Activated naive CD8-positive, alpha-beta T cell treated with anti-CD3 and anti-CD28 coated beads, Interleukin-2, amount 50 U/mL, for 24 hours (primary cell): ENCODE results near the gene SLX4IP.

Source experiments
- ATAC-seq: fragments of 150-1000 bp; cut with Tn5 transposase; one replicate; pipeline ENCODE4 v1.10.0; 2021
- DNase-seq: peaks from one replicate; pipeline ENCODE4 v3.0.0; 2021
- H3K27ac Mint-ChIP-seq: one replicate; pipeline ENCODE4 v1.8.0; 2021; ENCODE audit warnings: mild to moderate bottlenecking, mixed read lengths
- H3K27me3 Mint-ChIP-seq: one replicate; pipeline ENCODE4 v1.8.0; 2021; ENCODE audit warnings: mixed read lengths
- H3K36me3 Mint-ChIP-seq: one replicate; pipeline ENCODE4 v1.8.0; 2021; ENCODE audit warnings: low read depth, mixed read lengths
- H3K4me1 Mint-ChIP-seq: one replicate; pipeline ENCODE4 v1.8.0; 2021; ENCODE audit warnings: mixed read lengths
- H3K4me3 Mint-ChIP-seq: one replicate; pipeline ENCODE4 v1.8.0; 2021; ENCODE audit warnings: mild to moderate bottlenecking, moderate library complexity, mixed read lengths
- H3K9me3 Mint-ChIP-seq: one replicate; pipeline ENCODE4 v1.8.0; 2021; ENCODE audit warnings: mixed read lengths

Gene SLX4IP

GRCh38 chr20:10467681-10468339, 32.7 kb downstream of the SLX4IP start:
- Mint-ChIP-seq H3K27me3 (no peaks in the 10 kb centered on the region), H3K36me3 (peaks cover 11% of the 10 kb centered on the region), H3K9me3 (no peaks in the 10 kb centered on the region), H3K4me1 (peaks cover 12% of the 10 kb centered on the region), H3K4me3 (no peak overlapping the region), H3K27ac (no peak overlapping the region)
- DNase-seq = no peak
- ATAC-seq = no peak

DNA sequence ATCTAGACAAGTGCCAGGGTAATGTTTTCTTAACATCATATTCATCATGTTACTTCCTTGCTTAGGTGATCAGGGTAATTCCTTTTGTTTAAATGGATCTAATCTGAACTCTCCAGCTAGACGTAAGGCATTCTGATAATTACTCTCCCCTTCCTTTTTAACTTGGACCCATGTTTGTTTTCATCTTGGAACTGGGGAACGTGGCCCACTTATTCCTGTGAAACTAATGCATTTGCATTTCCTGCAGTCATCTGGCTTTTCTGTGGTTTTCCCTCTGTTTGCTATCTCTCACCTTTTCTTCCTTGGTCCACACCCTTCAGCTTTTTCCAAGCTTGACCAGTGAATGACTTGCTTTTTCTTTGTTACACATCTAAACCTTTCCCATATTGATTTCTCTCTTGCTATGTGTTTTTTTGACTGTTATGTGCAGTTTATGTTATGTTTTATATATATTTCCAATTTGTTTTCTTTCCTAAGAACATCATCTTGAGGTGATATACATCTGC, 33.3 kb downstream of the SLX4IP start:
- H3K36me3 Mint-ChIP-seq = peaks cover 11% of the 10 kb centered on the region
- H3K9me3 Mint-ChIP-seq = no peaks in the 10 kb centered on the region
- no peak overlapping the region for H3K27ac Mint-ChIP-seq
- H3K27me3 Mint-ChIP-seq = no peaks in the 10 kb centered on the region
- DNase-seq = no peak
- ATAC-seq = no peak
- H3K4me1 Mint-ChIP-seq = peaks cover 12% of the 10 kb centered on the region
- no peak overlapping the region for H3K4me3 Mint-ChIP-seq

DNA sequence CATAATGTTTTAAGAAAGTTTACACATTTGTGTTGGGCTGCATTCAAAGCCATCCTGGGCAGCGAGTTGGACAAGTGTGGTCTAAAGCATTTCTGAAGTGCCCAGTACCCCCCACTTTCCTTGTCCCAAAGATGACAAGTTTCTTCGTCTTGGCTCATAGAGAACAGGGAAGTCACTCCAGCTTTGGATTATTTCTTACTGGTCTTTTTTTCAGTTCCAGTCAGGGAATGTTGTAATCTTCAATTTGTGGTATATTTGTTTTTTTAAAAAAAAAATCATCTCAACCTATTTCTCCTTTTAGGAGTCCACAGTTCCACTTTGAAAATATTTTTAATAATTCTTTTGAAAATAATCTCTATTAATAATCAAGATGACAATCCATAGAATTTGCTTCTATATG, 34.0 kb downstream of the SLX4IP start:
- Mint-ChIP-seq H3K9me3 (no peaks in the 10 kb centered on the region), H3K4me3 (no peak overlapping the region), H3K27ac (no peak overlapping the region), H3K27me3 (no peaks in the 10 kb centered on the region), H3K36me3 (peaks cover 6% of the 10 kb centered on the region), H3K4me1 (peaks cover 13% of the 10 kb centered on the region)
- no peak for ATAC-seq
- no peak for DNase-seq

DNA sequence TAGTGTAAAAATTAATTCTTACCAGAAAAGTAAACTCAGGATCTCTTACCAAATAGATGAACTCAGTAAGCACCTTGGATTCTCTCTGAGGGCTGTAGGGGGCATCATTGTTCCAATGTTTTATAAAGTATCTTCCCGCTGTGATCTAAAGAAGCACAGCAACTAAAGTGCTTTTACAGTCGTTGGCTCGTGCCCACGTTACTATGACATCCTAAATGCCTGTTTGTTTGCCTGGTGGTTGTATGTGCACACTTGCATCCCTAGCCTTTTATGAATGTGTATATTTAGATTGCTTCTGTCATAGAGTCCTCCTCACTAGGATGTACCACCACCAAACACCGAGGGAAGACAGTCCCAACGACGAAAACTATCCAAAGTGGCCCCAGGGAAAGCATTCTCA, 34.5 kb downstream of the SLX4IP start:
- H3K36me3 Mint-ChIP-seq = peaks cover 6% of the 10 kb centered on the region
- no peak overlapping the region for H3K27ac Mint-ChIP-seq
- no peaks in the 10 kb centered on the region for H3K27me3 Mint-ChIP-seq
- no peak for DNase-seq
- no peak for ATAC-seq
- peaks cover 18% of the 10 kb centered on the region for H3K4me1 Mint-ChIP-seq
- H3K9me3 Mint-ChIP-seq = no peaks in the 10 kb centered on the region
- no peak overlapping the region for H3K4me3 Mint-ChIP-seq

GRCh38 chr20:10470276-10470675, 35.2 kb downstream of the SLX4IP start:
- DNase-seq (no peak), ATAC-seq (no peak)
- H3K36me3 Mint-ChIP-seq = peaks cover 6% of the 10 kb centered on the region
- no peak overlapping the region for H3K27ac Mint-ChIP-seq
- peaks cover 24% of the 10 kb centered on the region for H3K4me1 Mint-ChIP-seq
- no peaks in the 10 kb centered on the region for H3K9me3 Mint-ChIP-seq
- H3K4me3 Mint-ChIP-seq = no peak overlapping the region
- no peaks in the 10 kb centered on the region for H3K27me3 Mint-ChIP-seq

DNA sequence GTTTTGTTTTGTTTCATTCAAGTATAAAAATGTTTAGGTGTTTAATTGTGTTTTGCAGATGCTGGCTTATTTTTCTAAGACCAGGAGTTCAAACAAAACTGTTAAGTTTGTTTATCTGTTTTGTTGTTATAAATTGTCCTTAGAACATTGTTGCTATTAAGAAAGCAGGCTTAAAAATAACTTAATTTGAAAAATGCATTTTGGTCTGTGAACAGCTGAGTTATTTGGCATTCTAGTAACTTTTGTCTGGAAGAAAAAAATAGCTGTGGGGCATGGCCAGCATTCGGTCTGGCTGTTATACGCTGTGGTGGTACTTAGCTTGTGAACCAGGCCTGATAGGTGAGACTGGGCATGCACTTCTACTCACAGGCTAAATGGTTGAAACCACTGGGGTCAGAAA, 37.8 kb downstream of the SLX4IP start:
- Mint-ChIP-seq H3K27ac (no peak overlapping the region), H3K4me3 (no peak overlapping the region), H3K27me3 (no peaks in the 10 kb centered on the region), H3K36me3 (peaks cover 7% of the 10 kb centered on the region), H3K4me1 (peaks cover 38% of the 10 kb centered on the region), H3K9me3 (no peaks in the 10 kb centered on the region)
- DNase-seq (no peak), ATAC-seq (no peak)

- H3K4me3 Mint-ChIP-seq = no peak overlapping the region
- peaks cover 28% of the 10 kb centered on the region for H3K4me1 Mint-ChIP-seq
- H3K27ac Mint-ChIP-seq = no peak overlapping the region
- ATAC-seq = no peak
- peaks cover 7% of the 10 kb centered on the region for H3K36me3 Mint-ChIP-seq
- DNase-seq = no peak
- H3K27me3 Mint-ChIP-seq = no peaks in the 10 kb centered on the region
- no peaks in the 10 kb centered on the region for H3K9me3 Mint-ChIP-seq
Measured at GRCh38 chr20:10474606-10475184, 39.6 kb downstream of the SLX4IP start.

DNA sequence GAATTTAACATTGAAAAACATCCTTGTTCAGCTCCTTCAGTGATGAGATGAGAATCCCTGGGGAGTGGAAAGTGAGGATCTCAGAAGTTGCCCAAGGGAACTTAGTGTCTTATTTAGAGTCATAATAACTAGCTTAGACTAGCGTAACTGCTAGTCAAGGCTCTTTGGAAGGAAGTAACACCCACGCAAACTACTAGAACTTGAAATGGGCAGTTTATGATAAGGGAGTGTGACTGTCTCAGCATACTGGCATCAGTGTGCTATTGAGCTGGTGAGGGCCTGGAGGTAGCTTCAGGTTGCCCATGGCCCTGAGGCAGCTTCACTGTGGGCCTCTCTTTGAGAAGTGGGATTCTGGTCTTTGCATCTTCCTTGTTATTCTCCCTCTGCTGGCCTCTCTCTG, 40.1 kb downstream of the SLX4IP start:
- Mint-ChIP-seq H3K27me3 (no peaks in the 10 kb centered on the region), H3K4me1 (peaks cover 25% of the 10 kb centered on the region), H3K36me3 (peaks cover 5% of the 10 kb centered on the region), H3K9me3 (no peaks in the 10 kb centered on the region), H3K27ac (no peak overlapping the region), H3K4me3 (no peak overlapping the region)
- ATAC-seq (no peak), DNase-seq (no peak)

DNA sequence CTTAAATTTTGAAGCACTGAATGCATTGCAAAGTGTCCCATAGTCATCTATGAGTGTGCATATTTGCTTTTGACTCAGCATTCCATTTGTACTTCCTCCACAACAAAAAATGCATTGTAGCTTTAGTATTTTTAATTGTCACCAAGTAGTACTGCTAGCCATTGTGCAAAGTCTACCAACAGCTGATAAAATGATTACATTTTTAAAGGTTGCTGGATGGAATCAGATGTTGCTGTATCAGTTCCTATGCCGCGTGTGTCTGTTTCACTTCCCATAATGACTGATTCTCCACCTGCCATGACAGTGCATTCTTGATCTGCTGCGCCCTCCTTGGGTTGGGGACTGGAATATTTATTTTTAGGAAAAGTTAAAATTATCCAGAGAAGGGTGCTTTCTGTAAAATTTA, 41.2 kb downstream of the SLX4IP start:
- no peak overlapping the region for H3K4me3 Mint-ChIP-seq
- H3K36me3 Mint-ChIP-seq = peaks cover 5% of the 10 kb centered on the region
- H3K27ac Mint-ChIP-seq = no peak overlapping the region
- ATAC-seq (no peak), DNase-seq (no peak)
- no peaks in the 10 kb centered on the region for H3K27me3 Mint-ChIP-seq
- no peaks in the 10 kb centered on the region for H3K9me3 Mint-ChIP-seq
- peaks cover 25% of the 10 kb centered on the region for H3K4me1 Mint-ChIP-seq

DNA sequence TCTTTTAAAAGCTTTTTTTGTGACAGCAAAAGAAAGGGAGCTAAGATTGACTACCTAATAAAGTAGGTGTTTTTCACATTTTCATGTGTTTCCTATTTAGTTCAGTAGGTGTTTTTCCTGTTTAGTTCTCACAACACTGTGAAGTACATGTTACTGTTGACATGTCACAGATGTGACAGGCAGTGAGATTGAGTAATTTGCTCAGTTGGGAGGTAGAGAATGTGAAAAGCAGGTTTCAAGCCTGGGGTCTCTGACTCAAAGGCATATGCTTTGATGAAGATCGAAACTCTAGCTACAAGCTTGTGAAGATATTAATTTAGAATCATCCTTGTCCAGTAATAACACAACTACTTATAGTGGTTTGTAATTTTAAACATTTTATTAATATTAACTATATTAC, 43.1 kb downstream of the SLX4IP start:
- Mint-ChIP-seq H3K27me3 (no peaks in the 10 kb centered on the region), H3K27ac (no peak overlapping the region), H3K4me3 (no peak overlapping the region), H3K4me1 (peaks cover 25% of the 10 kb centered on the region), H3K9me3 (no peaks in the 10 kb centered on the region), H3K36me3 (peaks cover 2% of the 10 kb centered on the region)
- ATAC-seq = no peak
- no peak for DNase-seq

GRCh38 chr20:10478930-10479329, 43.8 kb downstream of the SLX4IP start:
- Mint-ChIP-seq H3K4me1 (peaks cover 25% of the 10 kb centered on the region), H3K9me3 (no peaks in the 10 kb centered on the region), H3K27ac (no peak overlapping the region), H3K4me3 (no peak overlapping the region), H3K27me3 (no peaks in the 10 kb centered on the region), H3K36me3 (peaks cover 2% of the 10 kb centered on the region)
- ATAC-seq (no peak), DNase-seq (no peak)

DNA sequence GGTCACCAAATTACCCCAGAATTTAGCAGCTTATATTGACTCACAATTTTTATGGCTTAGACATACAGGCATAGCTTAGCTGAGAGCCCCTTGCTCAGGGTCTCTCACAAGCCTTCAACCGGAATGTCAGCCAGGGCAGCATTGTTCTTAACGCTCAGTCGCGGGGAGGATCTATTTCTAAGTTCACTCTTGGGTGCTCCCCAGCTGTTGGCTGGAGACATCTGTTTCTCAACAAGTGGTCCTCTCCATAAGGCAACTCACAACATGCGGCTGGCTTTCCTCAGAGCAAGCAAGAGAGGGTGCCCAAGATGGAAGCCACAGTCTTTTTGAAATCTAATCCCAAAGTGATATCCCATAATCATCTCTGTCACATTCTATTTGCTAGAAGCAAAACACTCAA, 46.6 kb downstream of the SLX4IP start:
- H3K27ac Mint-ChIP-seq = no peak overlapping the region
- no peak for DNase-seq
- no peaks in the 10 kb centered on the region for H3K36me3 Mint-ChIP-seq
- no peaks in the 10 kb centered on the region for H3K4me1 Mint-ChIP-seq
- no peaks in the 10 kb centered on the region for H3K27me3 Mint-ChIP-seq
- no peaks in the 10 kb centered on the region for H3K9me3 Mint-ChIP-seq
- ATAC-seq = no peak
- H3K4me3 Mint-ChIP-seq = no peak overlapping the region

- no peak overlapping the region for H3K4me3 Mint-ChIP-seq
- H3K4me1 Mint-ChIP-seq = peaks cover 10% of the 10 kb centered on the region
- no peak overlapping the region for H3K27ac Mint-ChIP-seq
- no peaks in the 10 kb centered on the region for H3K36me3 Mint-ChIP-seq
- DNase-seq (no peak), ATAC-seq (no peak)
- no peaks in the 10 kb centered on the region for H3K9me3 Mint-ChIP-seq
- no peaks in the 10 kb centered on the region for H3K27me3 Mint-ChIP-seq
Measured at GRCh38 chr20:10483691-10484090, 48.6 kb downstream of the SLX4IP start.

DNA sequence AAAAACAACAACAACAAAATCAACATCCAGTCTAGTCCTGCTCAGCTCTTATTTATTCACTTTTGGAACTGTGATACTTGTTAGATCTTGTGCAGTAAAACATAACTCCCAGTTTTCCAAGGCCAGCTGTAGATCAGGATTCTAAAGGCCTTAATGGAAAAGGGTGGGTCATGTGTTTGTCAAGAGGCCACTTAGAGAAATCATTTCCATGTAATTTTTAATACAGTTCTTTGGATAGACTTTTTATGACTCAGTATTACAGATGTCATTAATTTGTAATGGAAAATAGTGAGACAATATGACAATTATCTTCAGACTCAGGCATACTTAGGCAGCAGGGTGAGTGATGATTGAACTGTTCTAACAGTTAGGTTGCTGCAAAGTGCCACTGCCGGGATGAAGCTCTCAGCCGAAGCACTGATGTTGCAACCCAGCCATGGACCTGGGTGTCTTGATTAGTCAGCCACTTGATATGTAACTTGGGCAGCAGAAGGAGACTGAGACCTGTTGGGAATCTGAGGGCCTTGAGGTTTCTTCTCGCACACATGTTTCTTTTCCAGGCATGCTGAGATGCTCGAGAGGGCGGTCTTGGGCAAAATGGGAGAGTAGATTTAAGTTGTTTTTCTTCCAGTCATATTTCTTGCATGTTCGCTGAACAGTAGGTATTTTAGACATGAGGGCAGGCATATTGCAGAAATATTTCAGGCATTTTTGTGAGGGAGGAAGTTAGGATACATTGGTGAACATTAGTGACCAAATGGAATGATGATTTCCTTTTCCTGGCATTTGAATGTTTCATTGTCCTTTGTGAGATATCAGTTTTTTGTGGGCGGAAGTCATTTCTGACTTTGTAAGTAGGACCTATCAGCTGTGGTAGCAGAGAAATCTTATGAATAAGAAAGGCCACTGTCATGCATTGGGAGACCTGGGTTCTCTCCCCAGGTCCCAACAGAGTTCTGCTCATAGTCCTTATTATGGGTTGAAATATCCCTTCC, 52.3 kb downstream of the SLX4IP start:
- Mint-ChIP-seq H3K4me1 (peaks cover 33% of the 10 kb centered on the region), H3K9me3 (no peaks in the 10 kb centered on the region), H3K27me3 (no peaks in the 10 kb centered on the region), H3K27ac (no peak overlapping the region), H3K4me3 (no peak overlapping the region), H3K36me3 (no peaks in the 10 kb centered on the region)
- ATAC-seq = no peak
- DNase-seq = no peak

GRCh38 chr20:10488534-10488933, 53.4 kb downstream of the SLX4IP start:
- DNase-seq (no peak), ATAC-seq (no peak)
- Mint-ChIP-seq H3K9me3 (no peaks in the 10 kb centered on the region), H3K27ac (no peak overlapping the region), H3K4me1 (peaks cover 33% of the 10 kb centered on the region), H3K4me3 (no peak overlapping the region), H3K27me3 (no peaks in the 10 kb centered on the region), H3K36me3 (no peaks in the 10 kb centered on the region)
